HG03378 (cell line): ENCODE measurements around the gene SARDH.
"Not testable (repeated sequence)": the region's sequence is repeated elsewhere in the genome, so short reads cannot be mapped to it uniquely, and the experiment has no call there.

Experiments
- ATAC-seq: cut with Tn5 transposase; IDR thresholded peaks from one replicate; pipeline ENCODE4 v1.9.1; 2021; ENCODE audit warnings: mild to moderate bottlenecking, moderate library complexity; ENCODE audit not compliant: unreplicated experiment

The SARDH gene

GRCh38 chr9:133635533-133636531 lies 102.3 kb downstream of the SARDH start, which contains the start of gene DBH:
Gene DBH (plus strand): TSS chr9:133636363. CDS start chr9:133636372, 9 bp downstream.
- ATAC-seq: no peak

- no peak for ATAC-seq
These were observed 103.1 kb downstream of the SARDH start for GRCh38 chr9:133635098-133635497.

- no peak for ATAC-seq
These were observed 104.0 kb downstream of the SARDH start for GRCh38 chr9:133634081-133634691.

GRCh38 chr9:133633681-133634080 lies 104.5 kb downstream of the SARDH start:
- ATAC-seq: no peak

- ATAC-seq: no peak
These were observed 105.1 kb downstream of the SARDH start for GRCh38 chr9:133632806-133633680.

GRCh38 chr9:133631111-133631510 lies 107.0 kb downstream of the SARDH start:
- ATAC-seq: no peak

GRCh38 chr9:133629221-133630110 lies 108.7 kb downstream of the SARDH start:
- ATAC-seq: no peak

- ATAC-seq: no peak
These were observed 109.4 kb downstream of the SARDH start for GRCh38 chr9:133628766-133629165.

- ATAC-seq: no peak
These were observed 110.8 kb downstream of the SARDH start for GRCh38 chr9:133627341-133627740.

- not testable (repeated sequence) for ATAC-seq
These were observed 112.1 kb downstream of the SARDH start for GRCh38 chr9:133626008-133626407.

- no peak for ATAC-seq
These were observed 115.6 kb downstream of the SARDH start for GRCh38 chr9:133622555-133622954.

GRCh38 chr9:133621725-133622267 lies 116.4 kb downstream of the SARDH start:
- no peak for ATAC-seq

- no peak for ATAC-seq
These were observed 118.4 kb downstream of the SARDH start for GRCh38 chr9:133619791-133620190.

- no peak for ATAC-seq
These were observed 119.4 kb downstream of the SARDH start for GRCh38 chr9:133618726-133619125.

- ATAC-seq: no peak
These were observed 121.3 kb downstream of the SARDH start for GRCh38 chr9:133616643-133617405.

- no peak for ATAC-seq
These were observed 122.5 kb downstream of the SARDH start for GRCh38 chr9:133615606-133616188.

- no peak for ATAC-seq
These were observed 123.0 kb downstream of the SARDH start for GRCh38 chr9:133615186-133615585.

GRCh38 chr9:133614678-133615077 lies 123.5 kb downstream of the SARDH start:
- no peak for ATAC-seq

- ATAC-seq: no peak
These were observed 124.1 kb downstream of the SARDH start for GRCh38 chr9:133614056-133614455.
